ENCODE results near the gene CHRNA9. TPM values are rescaled to one million over a fixed set of nuclear protein-coding genes. Genes with fewer than 3 reads are reported as not detected.

CHRNA9 gene
- total and polyA plus RNA-seq, 2 of the 4 experiments (the other 2 are of a cell fraction), result not detected

DNA sequence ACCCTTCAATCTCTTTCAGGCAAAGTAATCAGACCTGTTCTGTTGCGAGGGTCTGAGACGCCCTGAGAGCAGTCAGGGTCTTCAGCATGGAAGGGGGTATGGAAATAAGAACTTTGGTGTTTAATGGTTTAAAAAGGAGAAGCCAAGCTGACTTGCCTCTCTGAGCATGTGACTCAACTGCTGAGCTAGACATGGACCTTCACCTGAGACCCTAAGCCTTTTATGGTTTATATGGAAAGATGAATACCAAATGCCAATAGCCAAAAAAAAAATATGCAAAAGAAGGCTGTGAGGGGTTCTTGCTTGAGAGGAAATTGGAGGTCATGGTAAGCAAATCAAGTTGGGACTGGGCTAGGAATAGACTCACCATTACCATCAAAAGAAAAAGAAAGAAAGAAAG lies 30.6 kb downstream of the CHRNA9 start:
- Histone ChIP-seq H2AK5ac (ENCODE audit: low read depth, low read length) (no peak overlapping the region), H3K23ac (ENCODE audit: low read depth, low read length) (no peak overlapping the region), H4K5ac (ENCODE audit: low read depth, low read length) (no peak overlapping the region), H3K14ac (replicated peaks; ENCODE audit: low read depth, low read length) (no peak overlapping the region), H3K9me3 (ENCODE audit: control insufficient read depth, insufficient read depth, low read length) (peaks cover 4% of the 10 kb centered on the region; the same call in 1 of the 2 replicates), H3K4me2 (ENCODE audit: low read depth, low read length) (no peak overlapping the region), H3K27ac (ENCODE audit: insufficient read depth, low read length) (no peak overlapping the region), H2AFZ (replicated peaks; ENCODE audit: low read length, poor library complexity) (no peak overlapping the region), H2BK120ac (ENCODE audit: low read depth, low read length) (no peak overlapping the region), H3K27me3 (ENCODE audit: control insufficient read depth, insufficient read depth, low read length) (peaks cover 2% of the 10 kb centered on the region; the same call in 1 of the 2 replicates), H2BK5ac (ENCODE audit: low read depth, low read length, poor library complexity, severe bottlenecking) (no peak overlapping the region), H3K4me1 (ENCODE audit: control insufficient read depth, insufficient read depth, low read length) (no peaks in the 10 kb centered on the region), H4K91ac (ENCODE audit: insufficient read depth, low read depth, low read length) (no peak overlapping the region), H3K56ac (ENCODE audit: extremely low read depth, insufficient read depth, low read length) (no peak overlapping the region), H2BK20ac (ENCODE audit: low read depth, low read length) (no peak overlapping the region), H3K4me3 (ENCODE audit: insufficient read depth, low read depth, low read length) (no peak overlapping the region), H2AK9ac (replicated peaks; ENCODE audit: low read depth, low read length, poor library complexity) (no peak overlapping the region), H3K36me3 (ENCODE audit: control insufficient read depth, insufficient read depth, low read length) (no peaks in the 10 kb centered on the region), H3K9me1 (ENCODE audit: insufficient read depth, low read length) (no peaks in the 10 kb centered on the region; the same call in 1 of the 2 replicates), H3K9ac (ENCODE audit: low read depth, low read length) (no peak overlapping the region), H4K20me1 (ENCODE audit: insufficient read depth, low read length) (no peaks in the 10 kb centered on the region), H4K8ac (ENCODE audit: low read depth in 2 of 2, low read length in 2 of 2) (no peak overlapping the region), H3K79me1 (ENCODE audit: low read depth in 1 of 2, low read length in 2 of 2) (no peaks in the 10 kb centered on the region), H3K18ac (ENCODE audit: low read depth, low read length) (no peak overlapping the region), H3K4ac (ENCODE audit: low read depth, low read length) (no peak overlapping the region), H2BK15ac (ENCODE audit: low read depth, low read length) (no peak overlapping the region)
- whole genome bisulfite sequencing, 2 experiments (ENCODE audit: extremely low coverage in 2 of 2, insufficient read length in 1 of 2), result no CpG with 5 or more reads among the region's 2 CpGs
- no TSS peak for BruUV-seq (replicated peaks)
- intact Hi-C loops (cut with micrococcal nuclease) (no loop called here), in situ Hi-C loops (cut with MboI; ENCODE audit: low sequenced_read_pairs) (no loop called here), dilution Hi-C loops (cut with HindIII; ENCODE audit: low sequenced_read_pairs, unreplicated experiment) (no loop called here)
- DNase-seq (no peak), ATAC-seq (ENCODE audit: low read depth) (no peak)
- ChIA-PET CTCF (interaction anchor here (0.6 kb wide), 1 partner anchor 260 kb away, joined by 3 read pairs; no protein-coding TSS in a partner anchor), POLR2A (ENCODE audit: unreplicated experiment) (no interaction called here)
- TF ChIP-seq FOS (IDR thresholded peaks at IDR 0.05; ENCODE audit: low read depth, low read length) (no peak), POLR2A (IDR thresholded peaks at IDR 0.05; ENCODE audit: low read depth, low read length) (no peak), CEBPB (IDR thresholded peaks at IDR 0.05; ENCODE audit: low read depth, low read length) (no peak), USF2 (IDR thresholded peaks at IDR 0.05; ENCODE audit: low read depth, low read length) (no peak), MAFK (IDR thresholded peaks at IDR 0.05; ENCODE audit: low read depth, low read length) (no peak), RAD21 (IDR thresholded peaks at IDR 0.05; ENCODE audit: low read length) (no peak)

Data from IMR-90 (cell line).